ENCODE results near the gene LRRC8D.
A peak's percentile ranks its signal among the peaks of the same experiment; 100 is the strongest.
"Not testable (repeated sequence)": the region's sequence is repeated elsewhere in the genome, so short reads cannot be mapped to it uniquely, and the experiment has no call there.

LRRC8D gene

DNA sequence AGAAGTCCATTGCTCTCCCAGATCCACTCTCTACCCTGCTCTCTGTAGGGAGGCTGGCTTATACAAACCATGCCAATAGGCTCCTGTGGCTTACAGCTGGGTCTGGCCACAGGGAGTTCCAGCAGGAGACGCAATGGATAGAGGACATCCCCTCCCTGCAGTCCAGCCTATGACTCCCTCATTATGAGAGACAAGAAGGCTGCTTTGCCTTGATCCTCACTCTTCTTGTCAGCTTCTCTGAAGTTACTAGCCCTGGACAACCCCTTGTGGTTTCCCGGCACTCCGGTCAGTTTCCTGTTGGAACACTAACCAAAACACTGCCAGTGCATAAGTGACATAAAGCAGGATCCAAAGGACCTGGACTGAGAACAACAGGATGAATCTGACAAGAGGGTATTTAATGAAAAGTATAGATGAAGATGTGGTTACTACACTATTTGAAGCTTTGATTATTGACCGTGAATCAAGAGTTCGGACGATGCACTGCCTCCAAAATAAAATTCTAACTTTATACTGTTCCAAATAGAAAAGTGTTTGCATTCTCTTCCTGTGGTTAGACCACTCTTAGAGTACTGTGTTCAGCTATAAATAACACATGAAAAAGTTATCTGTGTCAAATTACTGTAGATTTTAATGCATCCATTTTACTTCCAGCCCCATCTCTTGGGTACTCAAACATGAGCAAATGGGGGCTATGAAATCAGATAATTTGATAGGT lies 141.4 kb downstream of the LRRC8D start:
- peak; percentile 45 for DNase-seq (ENCODE audit: low read depth)

GRCh38 chr1:89962742-89963075 lies 141.9 kb downstream of the LRRC8D start:
- DNase-seq (ENCODE audit: low read depth): no peak

- no peak for DNase-seq (ENCODE audit: low read depth)
Observed at GRCh38 chr1:89965193-89965768, 144.4 kb downstream of the LRRC8D start.

DNA sequence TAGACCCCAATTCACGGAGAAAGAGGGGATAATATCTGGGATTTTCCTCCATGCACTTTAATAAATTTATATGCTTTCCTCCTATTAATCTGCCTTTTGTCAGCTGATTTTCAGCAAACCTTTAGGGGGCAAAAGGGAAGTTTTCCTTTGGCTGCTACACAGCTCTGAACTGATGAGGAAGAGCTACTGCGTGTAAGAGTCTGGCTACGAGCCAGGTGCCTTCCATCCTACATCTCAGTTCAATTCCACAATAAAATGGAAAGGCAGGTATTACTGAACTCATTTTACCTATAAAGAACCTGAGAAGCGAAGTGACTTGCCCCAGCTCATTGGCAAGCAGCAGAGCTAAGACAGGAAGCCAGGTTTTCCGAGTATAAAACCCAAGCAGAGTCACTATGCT lies 145.8 kb downstream of the LRRC8D start:
- no peak for DNase-seq (ENCODE audit: low read depth)

- DNase-seq (ENCODE audit: low read depth): peak; percentile 23
Observed at GRCh38 chr1:89971600-89971999, 150.8 kb downstream of the LRRC8D start.

DNA sequence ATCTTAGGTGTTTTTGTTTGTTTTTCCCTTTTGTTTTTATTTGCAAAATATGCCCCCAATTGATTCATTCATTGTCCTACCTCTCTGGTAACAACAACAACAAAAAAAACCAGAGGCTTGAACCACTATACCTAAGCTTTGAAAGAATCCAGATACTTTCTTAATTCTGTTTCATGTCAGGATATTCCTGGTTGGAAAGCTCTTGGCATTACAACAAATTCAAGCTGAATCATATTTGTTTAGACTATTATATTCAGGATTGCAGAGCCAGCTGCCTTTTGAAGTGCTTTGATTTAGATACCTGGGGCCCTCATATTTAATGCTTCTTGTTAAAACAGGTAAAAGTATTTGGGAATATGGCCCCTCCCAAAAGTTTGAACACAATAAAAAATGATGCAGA lies 151.2 kb downstream of the LRRC8D start:
- DNase-seq (ENCODE audit: low read depth): no peak

- no peak for DNase-seq (ENCODE audit: low read depth)
Observed at GRCh38 chr1:89973471-89974127, 152.8 kb downstream of the LRRC8D start.

DNA sequence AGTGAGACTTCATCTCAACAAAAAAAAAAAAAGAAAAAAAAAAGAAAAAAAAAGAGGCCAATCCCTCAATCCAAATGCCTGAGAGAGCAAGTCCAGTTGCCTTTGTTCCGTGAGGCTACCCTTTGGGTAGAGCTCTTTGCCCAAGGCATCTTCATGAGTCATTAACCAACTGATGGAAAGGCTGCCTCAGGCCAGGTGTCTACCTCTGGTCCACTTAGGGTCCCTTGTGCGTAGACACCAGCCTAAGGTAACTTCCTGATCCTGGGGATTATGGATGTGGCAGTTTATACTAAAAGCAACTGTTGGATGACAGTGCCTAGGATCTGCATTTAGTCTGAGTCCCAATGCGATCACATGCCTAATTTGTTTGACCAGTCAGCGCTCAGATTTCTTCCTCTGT lies 153.4 kb downstream of the LRRC8D start:
- DNase-seq (ENCODE audit: low read depth): no peak

- peak; percentile 59 for DNase-seq (ENCODE audit: low read depth)
Observed at GRCh38 chr1:89974696-89975470, 154.1 kb downstream of the LRRC8D start.

- DNase-seq (ENCODE audit: low read depth): no peak
Observed at GRCh38 chr1:89975540-89976125, 154.8 kb downstream of the LRRC8D start.

GRCh38 chr1:89978755-89979154 lies 157.9 kb downstream of the LRRC8D start:
- peak; percentile 22 for DNase-seq (ENCODE audit: low read depth)

- DNase-seq (ENCODE audit: low read depth): no peak
Observed at GRCh38 chr1:89980605-89981004, 159.8 kb downstream of the LRRC8D start.

DNA sequence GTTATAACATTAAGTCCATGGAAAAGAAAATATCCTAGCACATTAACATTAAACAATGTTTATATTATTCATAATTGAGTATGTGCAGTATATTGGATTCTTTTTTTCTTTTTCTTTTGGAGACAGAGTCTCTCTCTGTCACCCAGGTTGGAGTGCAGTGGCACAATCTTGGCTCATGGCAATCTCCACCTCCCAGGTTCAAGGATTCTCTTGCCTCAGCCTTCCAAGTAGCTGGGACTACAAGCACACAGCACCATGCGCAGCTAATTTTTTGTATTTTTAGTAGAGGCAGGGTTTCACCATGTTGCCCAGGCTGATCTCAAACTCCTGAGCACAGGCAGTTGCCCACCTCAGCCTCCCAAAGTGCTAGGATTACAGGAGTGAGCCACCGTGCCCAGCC lies 162.0 kb downstream of the LRRC8D start:
- DNase-seq (ENCODE audit: low read depth): not testable (repeated sequence)

- DNase-seq (ENCODE audit: low read depth): not testable (repeated sequence)
Observed at GRCh38 chr1:89984564-89985116, 163.8 kb downstream of the LRRC8D start.

- no peak for DNase-seq (ENCODE audit: low read depth)
Observed at GRCh38 chr1:89986020-89986419, 165.2 kb downstream of the LRRC8D start.

Data from amniotic epithelial cell (primary cell).